ENCODE results near the gene DQX1.

DQX1 gene

GRCh38 chr2:74507926-74508520, 18.0 kb downstream of the DQX1 start:
- DNase-seq: no peak

GRCh38 chr2:74507145-74507925, 18.7 kb downstream of the DQX1 start, which contains the start of gene PCGF1:
Gene PCGF1, minus strand, starts transcription at chr2:74507695. Its CDS starts 27 bp downstream, at chr2:74507668.
- peak; percentile 98 for DNase-seq

- DNase-seq: no peak
These were observed 20.4 kb downstream of the DQX1 start for GRCh38 chr2:74505448-74506246.

- DNase-seq: no peak
These were observed 21.4 kb downstream of the DQX1 start for GRCh38 chr2:74504591-74504990.

GRCh38 chr2:74503506-74504475, 22.2 kb downstream of the DQX1 start:
- DNase-seq: no peak

GRCh38 chr2:74502720-74503505, 23.1 kb downstream of the DQX1 start:
- peak; percentile 46 for DNase-seq

GRCh38 chr2:74502147-74502719, 23.8 kb downstream of the DQX1 start:
- DNase-seq: no peak

GRCh38 chr2:74501335-74502071, 24.5 kb downstream of the DQX1 start:
- DNase-seq: no peak

GRCh38 chr2:74500578-74500946, 25.5 kb downstream of the DQX1 start:
- no peak for DNase-seq

GRCh38 chr2:74499940-74500577, 26.0 kb downstream of the DQX1 start:
- no peak for DNase-seq

- no peak for DNase-seq
These were observed 26.6 kb downstream of the DQX1 start, which contains the start of gene LBX2 for GRCh38 chr2:74499267-74499939. Gene LBX2, minus strand, starts transcription at chr2:74499603. Its CDS starts 66 bp downstream, at chr2:74499537.

GRCh38 chr2:74498500-74499266, 27.3 kb downstream of the DQX1 start:
- DNase-seq: no peak

GRCh38 chr2:74497777-74498499, 28.1 kb downstream of the DQX1 start:
- peak; percentile 27 for DNase-seq

GRCh38 chr2:74496997-74497776, 28.8 kb downstream of the DQX1 start:
- DNase-seq: no peak

GRCh38 chr2:74495440-74495839, 30.6 kb downstream of the DQX1 start:
- no peak for DNase-seq

- no peak for DNase-seq
These were observed 32.5 kb downstream of the DQX1 start for GRCh38 chr2:74493546-74493945.

Data from CD4-positive, alpha-beta T cell treated with Interleukin-21 for 1 hour (primary cell).